NT2/D1 (cell line): ENCODE measurements around the gene SLCO4A1.

Experiments
- SUZ12 ChIP-seq: IDR thresholded peaks from 2 replicates; pipeline ENCODE4 v1.6.1; 2011; ENCODE audit not compliant: insufficient read length, insufficient read depth; ENCODE audit errors: extremely low read depth
- YY1 ChIP-seq: IDR thresholded peaks from 2 replicates; pipeline ENCODE4 v1.6.1; 2011; ENCODE audit not compliant: insufficient read length, insufficient read depth
- ZNF274 ChIP-seq: IDR thresholded peaks from 2 replicates; pipeline ENCODE4 v1.6.1; 2011; ENCODE audit warnings: mild to moderate bottlenecking, low read depth, low read length

GRCh38 chr20:62685781-62686555, 43.7 kb downstream of the SLCO4A1 start:
- TF ChIP-seq YY1, result no peak
- no peak for TF ChIP-seq ZNF274
- TF ChIP-seq SUZ12, result no peak
